Endodermal cell (in vitro differentiated cells): ENCODE results near the gene TYSND1. TPM values are rescaled to one million over a fixed set of nuclear protein-coding genes. Genes with fewer than 3 reads are reported as not detected.

Source experiments
- DNase-seq: peaks from one replicate; pipeline ENCODE4 v3.0.0-alpha.2; 2017
- H3K27ac ChIP-seq: 2 replicates; pipeline ENCODE4 v1.5.1; 2013; ENCODE audit warnings: mild to moderate bottlenecking, low read depth, low read length, moderate library complexity
- H3K27me3 ChIP-seq: 2 replicates; pipeline ENCODE4 v1.6.1; 2013; ENCODE audit warnings: mild to moderate bottlenecking, low read length, moderate library complexity; ENCODE audit not compliant: insufficient read depth, control insufficient read depth, poor library complexity, severe bottlenecking
- H3K36me3 ChIP-seq: 2 replicates; pipeline ENCODE4 v1.7.0; 2013; ENCODE audit warnings: mild to moderate bottlenecking, low read length, moderate library complexity; ENCODE audit not compliant: control insufficient read depth, insufficient read depth
- H3K4me1 ChIP-seq: one replicate; pipeline ENCODE4 v1.7.0; 2013; ENCODE audit warnings: low read length; ENCODE audit not compliant: control insufficient read depth, insufficient read depth
- H3K4me3 ChIP-seq: 2 replicates; pipeline ENCODE4 v1.5.1; 2013; ENCODE audit warnings: mild to moderate bottlenecking, low read length, moderate library complexity
- H3K9ac ChIP-seq: 2 replicates; pipeline ENCODE4 v1.6.1; 2013; ENCODE audit warnings: mild to moderate bottlenecking, low read length, moderate library complexity; ENCODE audit not compliant: poor library complexity, severe bottlenecking; ENCODE audit errors: extremely low read depth
- H3K9me3 ChIP-seq: 2 replicates; pipeline ENCODE4 v1.6.1; 2013; ENCODE audit warnings: mild to moderate bottlenecking, low read length, moderate library complexity; ENCODE audit not compliant: control insufficient read depth
- H3K27ac Mint-ChIP-seq: 2 replicates; pipeline ENCODE4 v1.8.0; 2020; ENCODE audit warnings: mixed read lengths
- H3K27me3 Mint-ChIP-seq: 2 replicates; pipeline ENCODE4 v1.8.0; 2021; ENCODE audit warnings: mild to moderate bottlenecking, mixed read lengths; ENCODE audit not compliant: insufficient read depth
- H3K36me3 Mint-ChIP-seq: 2 replicates; pipeline ENCODE4 v1.8.0; 2020; ENCODE audit warnings: low read depth, mixed read lengths
- H3K4me1 Mint-ChIP-seq: 2 replicates; pipeline ENCODE4 v1.8.0; 2020; ENCODE audit warnings: mixed read lengths
- H3K4me3 Mint-ChIP-seq: 2 replicates; pipeline ENCODE4 v1.8.0; 2020; ENCODE audit warnings: mild to moderate bottlenecking, moderate library complexity, mixed read lengths
- H3K9me3 Mint-ChIP-seq: 2 replicates; pipeline ENCODE4 v1.8.0; 2020; ENCODE audit warnings: mild to moderate bottlenecking, mixed read lengths
- CTCF ChIP-seq: fragments of 200-600 bp; sonication (generic); conservative IDR thresholded peaks from 2 replicates; pipeline ENCODE4 v1.5.0; 2021; ENCODE audit warnings: antibody characterized with exemption, mild to moderate bottlenecking
- WGBS, 2 experiments: methylation state at CpG; one replicate each; pipeline versions ENCODE4 v1.1.5 to v1.1.7; 2013; ENCODE audit warnings: missing lambda C conversion rate in 2 of 2, mixed read lengths in 1 of 2; ENCODE audit not compliant: insufficient coverage in 1 of 2, insufficient read length in 1 of 2; 5-methylcytosine and 5-hydroxymethylcytosine counted together
- total RNA-seq, 2 donors: library from RNA; stranded (reverse); fragmentation: NEBNext Ultra II Directional in 1 of 2; extraction: Animal tissue kit (Norgen Biotek cat#: 25700) in 1 of 2; gene quantifications; 2 replicates in 1 of 2; 3 replicates in 1 of 2; pipeline ENCODE4 v1.2.1, GENCODE V29; 2021

The TYSND1 gene
- total RNA-seq, 2 donors from 2014 or later, result 13.1 to 13.6 TPM

GRCh38 chr10:70163448-70163847, 16.9 kb upstream of the TYSND1 start:
- Mint-ChIP-seq H3K4me1 (peaks cover 3% of the 10 kb centered on the region), H3K36me3 (peaks cover 35% of the 10 kb centered on the region), H3K27ac (no peak overlapping the region), H3K9me3 (no peaks in the 10 kb centered on the region), H3K4me3 (no peak overlapping the region), H3K27me3 (no peaks in the 10 kb centered on the region)
- Histone ChIP-seq H3K9ac (no peak overlapping the region), H3K27ac (no peak overlapping the region), H3K4me3 (no peak overlapping the region), H3K4me1 (no peaks in the 10 kb centered on the region), H3K27me3 (no peaks in the 10 kb centered on the region), H3K9me3 (no peaks in the 10 kb centered on the region), H3K36me3 (peaks cover 61% of the 10 kb centered on the region)
- TF ChIP-seq CTCF, result no peak
- no peak for DNase-seq
- 97 to 100% methylated on average over 4 of the region's 4 CpGs for WGBS, 2 experiments

- Mint-ChIP-seq H3K27me3 (no peaks in the 10 kb centered on the region), H3K36me3 (peaks cover 40% of the 10 kb centered on the region), H3K4me3 (no peak overlapping the region), H3K4me1 (peaks cover 3% of the 10 kb centered on the region), H3K9me3 (no peaks in the 10 kb centered on the region), H3K27ac (no peak overlapping the region)
- Histone ChIP-seq H3K27me3 (no peaks in the 10 kb centered on the region), H3K27ac (no peak overlapping the region), H3K9ac (no peak overlapping the region), H3K4me1 (no peaks in the 10 kb centered on the region), H3K9me3 (no peaks in the 10 kb centered on the region), H3K4me3 (no peak overlapping the region), H3K36me3 (peaks cover 67% of the 10 kb centered on the region)
- no peak for DNase-seq
- WGBS, 2 experiments, result 95% methylated on average over 1 of the region's 1 CpG; no CpG with 5 or more reads in 1 of the 2 experiments
- no peak for TF ChIP-seq CTCF
These were observed 16.3 kb upstream of the TYSND1 start for GRCh38 chr10:70162892-70163201.

- H3K4me3 Mint-ChIP-seq, result no peak overlapping the region
- H3K36me3 ChIP-seq, result peaks cover 72% of the 10 kb centered on the region
- no peaks in the 10 kb centered on the region for H3K4me1 ChIP-seq
- H3K9me3 Mint-ChIP-seq, result no peaks in the 10 kb centered on the region
- no peaks in the 10 kb centered on the region for H3K9me3 ChIP-seq
- H3K4me3 ChIP-seq, result no peak overlapping the region
- no peak overlapping the region for H3K9ac ChIP-seq
- no peak overlapping the region for H3K27ac Mint-ChIP-seq
- no peak for DNase-seq
- H3K4me1 Mint-ChIP-seq, result peaks cover 3% of the 10 kb centered on the region
- no peak for TF ChIP-seq CTCF
- WGBS, 2 experiments, result 96% methylated on average over 1 of the region's 2 CpGs; no CpG with 5 or more reads in 1 of the 2 experiments
- H3K36me3 Mint-ChIP-seq, result peaks cover 45% of the 10 kb centered on the region
- H3K27me3 Mint-ChIP-seq, result no peaks in the 10 kb centered on the region
- H3K27ac ChIP-seq, result no peak overlapping the region
- no peaks in the 10 kb centered on the region for H3K27me3 ChIP-seq
These were observed 15.8 kb upstream of the TYSND1 start for GRCh38 chr10:70162151-70162891.
